Peyer's patch (tissue), 4 donors: ENCODE results near the gene SLC35E1.

Experiments
- CTCF ChIP-seq, 6 experiments: fragments of 450-650 bp in 4 of 6; fragments of 200-600 bp in 2 of 6; sonication (generic) in 1 of 6; IDR thresholded peaks; one replicate each; pipeline ENCODE4 v1.5.1; 2017 to 2019; ENCODE audit warnings: antibody characterized with exemption in 6 of 6, mild to moderate bottlenecking in 3 of 6, moderate library complexity in 1 of 6
- POLR2A ChIP-seq, 2 donors: fragments of 450-650 bp; IDR thresholded peaks; one replicate each; pipeline ENCODE4 v1.5.1; 2017; ENCODE audit warnings: antibody characterized with exemption in 2 of 2, mild to moderate bottlenecking in 2 of 2, moderate library complexity in 2 of 2

DNA sequence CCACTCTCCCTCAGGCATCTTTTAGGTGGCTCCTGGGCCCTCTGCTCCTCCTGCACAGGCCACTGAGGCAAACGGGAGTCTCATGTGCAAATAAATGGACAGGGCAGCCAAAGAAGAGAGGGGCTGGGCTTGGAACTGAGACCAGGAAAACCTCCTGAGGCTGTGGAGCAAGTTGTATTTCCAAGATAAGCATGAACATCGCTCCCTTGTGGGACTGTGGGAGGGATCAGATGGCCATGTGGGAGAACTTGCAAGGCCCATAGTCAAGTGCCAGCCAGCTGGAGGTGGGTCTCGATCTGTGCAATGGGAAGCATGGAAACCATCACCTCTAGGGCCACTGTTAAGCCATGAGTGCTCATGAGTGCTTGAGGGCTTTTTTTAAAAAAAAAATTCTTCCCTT is 30.9 kb upstream of the SLC35E1 start:
- no peak for TF ChIP-seq CTCF (IDR thresholded peaks at IDR 0.05)
- no peak for TF ChIP-seq POLR2A (IDR thresholded peaks at IDR 0.05)
